Measurements from ENCODE around the gene CAMSAP2. TPM values are rescaled to one million over a fixed set of nuclear protein-coding genes. Genes with fewer than 3 reads are reported as not detected.

The CAMSAP2 gene, protein sequence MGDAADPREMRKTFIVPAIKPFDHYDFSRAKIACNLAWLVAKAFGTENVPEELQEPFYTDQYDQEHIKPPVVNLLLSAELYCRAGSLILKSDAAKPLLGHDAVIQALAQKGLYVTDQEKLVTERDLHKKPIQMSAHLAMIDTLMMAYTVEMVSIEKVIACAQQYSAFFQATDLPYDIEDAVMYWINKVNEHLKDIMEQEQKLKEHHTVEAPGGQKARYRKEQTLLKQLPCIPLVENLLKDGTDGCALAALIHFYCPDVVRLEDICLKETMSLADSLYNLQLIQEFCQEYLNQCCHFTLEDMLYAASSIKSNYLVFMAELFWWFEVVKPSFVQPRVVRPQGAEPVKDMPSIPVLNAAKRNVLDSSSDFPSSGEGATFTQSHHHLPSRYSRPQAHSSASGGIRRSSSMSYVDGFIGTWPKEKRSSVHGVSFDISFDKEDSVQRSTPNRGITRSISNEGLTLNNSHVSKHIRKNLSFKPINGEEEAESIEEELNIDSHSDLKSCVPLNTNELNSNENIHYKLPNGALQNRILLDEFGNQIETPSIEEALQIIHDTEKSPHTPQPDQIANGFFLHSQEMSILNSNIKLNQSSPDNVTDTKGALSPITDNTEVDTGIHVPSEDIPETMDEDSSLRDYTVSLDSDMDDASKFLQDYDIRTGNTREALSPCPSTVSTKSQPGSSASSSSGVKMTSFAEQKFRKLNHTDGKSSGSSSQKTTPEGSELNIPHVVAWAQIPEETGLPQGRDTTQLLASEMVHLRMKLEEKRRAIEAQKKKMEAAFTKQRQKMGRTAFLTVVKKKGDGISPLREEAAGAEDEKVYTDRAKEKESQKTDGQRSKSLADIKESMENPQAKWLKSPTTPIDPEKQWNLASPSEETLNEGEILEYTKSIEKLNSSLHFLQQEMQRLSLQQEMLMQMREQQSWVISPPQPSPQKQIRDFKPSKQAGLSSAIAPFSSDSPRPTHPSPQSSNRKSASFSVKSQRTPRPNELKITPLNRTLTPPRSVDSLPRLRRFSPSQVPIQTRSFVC (N-terminal part only)
- 51.9 and 53.3 TPM in 2 replicates for total RNA-seq

GRCh38 chr1:200738327-200738948 is at the start of gene CAMSAP2:
Gene CAMSAP2 (plus strand): TSS chr1:200738893. CDS start chr1:200739828, 935 bp downstream.

DNA sequence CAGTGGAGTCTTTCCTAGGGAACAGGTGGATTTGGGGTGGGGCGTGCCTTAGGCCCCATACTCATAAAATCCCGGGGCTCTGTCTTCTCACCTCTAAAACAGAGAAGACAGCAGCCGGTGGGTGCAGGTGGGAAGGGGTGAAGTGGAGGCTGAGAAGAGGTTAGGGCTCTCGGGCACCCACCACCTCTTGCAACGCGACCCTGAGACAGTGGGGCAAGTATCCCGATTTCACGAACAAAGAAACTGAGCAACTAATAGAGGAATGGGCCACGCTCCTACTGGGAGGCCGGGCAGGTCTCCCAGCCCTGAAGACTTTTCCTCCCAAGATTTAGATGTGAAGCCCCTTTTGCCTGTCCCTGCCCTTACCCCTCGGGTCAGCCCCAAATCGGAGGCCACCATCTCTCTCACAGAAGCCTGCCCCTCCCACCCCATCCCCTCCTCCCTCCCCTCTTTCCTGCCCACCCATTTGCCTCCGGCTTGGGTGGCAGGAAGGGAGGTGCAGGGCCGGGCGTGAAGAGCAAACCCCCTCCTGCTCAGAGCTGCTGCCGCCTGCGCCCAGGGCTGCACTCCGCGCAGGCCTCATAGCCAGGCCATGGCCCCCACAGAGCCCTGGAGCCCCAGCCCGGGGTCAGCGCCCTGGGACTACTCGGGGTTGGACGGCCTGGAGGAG is 133.9 kb downstream of the CAMSAP2 start, which contains the start of gene GPR25:
GPR25 (plus strand) TSS at position 536 of the 670 bp plus-strand sequence; CDS start at position 593, 57 bp downstream.

GRCh38 chr1:200894712-200895442 is 156.2 kb downstream of the CAMSAP2 start, which contains the start of gene INAVA:
Gene INAVA (plus strand): TSS chr1:200894900. CDS start chr1:200898401, 3,501 bp downstream.

Other genes starting within 250 kb of the CAMSAP2 start
- gene KIF14, start 118.1 kb upstream of the CAMSAP2 start, total RNA-seq, result 4.3 and 6.1 TPM in 2 replicates
- 14.2 and 18.7 TPM in 2 replicates for gene DDX59, start 69.0 kb upstream of the CAMSAP2 start, total RNA-seq
- not detected in 2 replicates for gene GPR25, start 134.1 kb downstream of the CAMSAP2 start, total RNA-seq
- under 0.01 TPM in 2 replicates for gene INAVA, start 156.0 kb downstream of the CAMSAP2 start, total RNA-seq